HG03159 (cell line): ENCODE results near the gene HNRNPH1.

Source experiments
- ATAC-seq: cut with Tn5 transposase; IDR thresholded peaks from one replicate; pipeline ENCODE4 v1.9.1; 2021; ENCODE audit warnings: mild to moderate bottlenecking, moderate library complexity; ENCODE audit not compliant: unreplicated experiment

Gene HNRNPH1

GRCh38 chr5:179606071-179606909, 17.2 kb downstream of the HNRNPH1 start:
- no peak for ATAC-seq

GRCh38 chr5:179605026-179605833, 18.2 kb downstream of the HNRNPH1 start:
- ATAC-seq, result no peak

GRCh38 chr5:179603308-179603707, 20.2 kb downstream of the HNRNPH1 start:
- no peak for ATAC-seq

GRCh38 chr5:179601871-179602625, 21.4 kb downstream of the HNRNPH1 start:
- no peak for ATAC-seq

- ATAC-seq, result no peak
Measured at GRCh38 chr5:179599973-179600372, 23.5 kb downstream of the HNRNPH1 start.

GRCh38 chr5:179599566-179599965, 23.9 kb downstream of the HNRNPH1 start:
- ATAC-seq, result no peak

GRCh38 chr5:179599100-179599499, 24.4 kb downstream of the HNRNPH1 start:
- no peak for ATAC-seq

- no peak for ATAC-seq
Measured at GRCh38 chr5:179596421-179596820, 27.1 kb downstream of the HNRNPH1 start.

- ATAC-seq, result no peak
Measured at GRCh38 chr5:179595916-179596315, 27.6 kb downstream of the HNRNPH1 start.

GRCh38 chr5:179588166-179588565, 35.3 kb downstream of the HNRNPH1 start:
- no peak for ATAC-seq

GRCh38 chr5:179585941-179586401, 37.5 kb downstream of the HNRNPH1 start:
- no peak for ATAC-seq

- ATAC-seq, result no peak
Measured at GRCh38 chr5:179577286-179577960, 46.0 kb downstream of the HNRNPH1 start.

- ATAC-seq, result no peak
Measured at GRCh38 chr5:179572386-179572785, 51.1 kb downstream of the HNRNPH1 start.

- no peak for ATAC-seq
Measured at GRCh38 chr5:179568721-179569120, 54.8 kb downstream of the HNRNPH1 start.

GRCh38 chr5:179564526-179564925, 58.9 kb downstream of the HNRNPH1 start:
- ATAC-seq, result no peak
